Stomach (tissue), 9 donors: ENCODE results near the gene MAPK14. TPM values are rescaled to one million over a fixed set of nuclear protein-coding genes. Genes with fewer than 3 reads are reported as not detected.
A peak's percentile ranks its signal among the peaks of the same experiment; 100 is the strongest.
"Not testable (repeated sequence)": the region's sequence is repeated elsewhere in the genome, so short reads cannot be mapped to it uniquely, and the experiment has no call there.

Experiments
- DNase-seq, 2 donors: peaks; one replicate each; pipeline versions ENCODE4 v3.0.0 to v3.0.0-alpha.2; 2013 to 2019
- H3K27ac ChIP-seq, 5 donors: fragments of 200-600 bp in 4 of 5; sonication (generic) in 4 of 5; one replicate each; pipeline ENCODE4 v1.5.1; 2013 to 2019; ENCODE audit warnings: mild to moderate bottlenecking in 1 of 5, moderate library complexity in 1 of 5
- H3K27me3 ChIP-seq, 3 donors: fragments of 200-600 bp; sonication (generic); one replicate each; pipeline ENCODE4 v1.5.1; 2017 to 2019; ENCODE audit warnings: mixed run types in 1 of 3
- H3K36me3 ChIP-seq, 4 donors: fragments of 200-600 bp; sonication (generic); 1 replicate in 3 of 4; 2 replicates in 1 of 4; pipeline ENCODE4 v1.5.1; 2016 to 2019
- H3K4me1 ChIP-seq, 4 donors: fragments of 200-600 bp; sonication (generic); one replicate each; pipeline ENCODE4 v1.5.1; 2016 to 2019
- H3K4me3 ChIP-seq, 4 donors: fragments of 200-600 bp; sonication (generic) in 3 of 4; one replicate each; pipeline ENCODE4 v1.5.1; 2016 to 2019; ENCODE audit warnings: mild to moderate bottlenecking in 1 of 4
- H3K9me3 ChIP-seq, 4 donors: fragments of 200-600 bp; sonication (generic); one replicate each; pipeline ENCODE4 v1.5.1; 2016 to 2019
- CTCF ChIP-seq, 7 experiments: fragments of 450-650 bp in 4 of 7; fragments of 200-600 bp in 3 of 7; sonication (generic) in 3 of 7; IDR thresholded peaks; one replicate each; pipeline ENCODE4 v1.5.1; 2016 to 2019; ENCODE audit warnings: antibody characterized with exemption in 7 of 7, control low read depth in 2 of 7, mild to moderate bottlenecking in 1 of 7
- EP300 ChIP-seq: sonication (generic); formaldehyde crosslinking; IDR thresholded peaks from one replicate; pipeline ENCODE4 v1.6.1; 2017; ENCODE audit warnings: antibody characterized with exemption
- POLR2A ChIP-seq, 4 donors: fragments of 450-650 bp; IDR thresholded peaks; one replicate each; pipeline ENCODE4 v1.6.1; 2016; ENCODE audit warnings: antibody characterized with exemption in 4 of 4, control low read depth in 2 of 4, mild to moderate bottlenecking in 1 of 4, moderate library complexity in 1 of 4
- POLR2AphosphoS5 ChIP-seq, 3 donors: sonication (generic); formaldehyde crosslinking; IDR thresholded peaks; one replicate each; pipeline ENCODE4 v1.6.1; 2016; ENCODE audit warnings: antibody characterized with exemption in 3 of 3
- WGBS, 5 donors: extraction: QIAGEN DNeasy Blood & Tissue Kit in 3 of 5; methylation state at CpG; one replicate each; pipeline versions ENCODE4 v1.1.5 to v1.1.7; 2013 to 2018; 5-methylcytosine and 5-hydroxymethylcytosine counted together
- intact Hi-C: fragments of 100-400 bp; cut with DNase I; formaldehyde crosslinking; loops from one replicate; pipeline ENCODE4 v1.15.1; 2023; ENCODE audit warnings: low total_unique reads
- polyA plus RNA-seq, 3 donors: library from polyadenylated mRNA; stranded (reverse); fragments of 200-250 nt; gene quantifications; one replicate each; pipeline ENCODE4 v1.2.3, GENCODE V29; 2013
- total RNA-seq, 5 donors: library from RNA; depleted of rRNA; stranded (reverse); fragments of >200 nt; gene quantifications; one replicate each; pipeline versions ENCODE4 v1.1.0 to v1.2.3, GENCODE V29; 2014 to 2016
- donor health status: healthy with polysubstance abuse.
- donor health status: Bipolar disorder and iron deficiency.
- donor health status: healthy.

MAPK14 gene
- total and polyA plus RNA-seq, 8 donors = 12.3 to 297 (median 35.9) TPM

- DNase-seq = peak; percentile 86 to 93
- H3K27me3 ChIP-seq = no peaks in the 10 kb centered on the region
- H3K9me3 ChIP-seq = no peaks in the 10 kb centered on the region
- H3K4me3 ChIP-seq = peak overlapping the region in 2 of 4 donors; percentile 17 to 29
- peak overlapping the region in 3 of 5 donors; percentile 3 to 14 (median 13) for H3K27ac ChIP-seq
- TF ChIP-seq CTCF (IDR thresholded peaks at IDR 0.05) (peak in 5 of 7 experiments; percentile 69 to 85 (median 79)), POLR2A (IDR thresholded peaks at IDR 0.05) (no peak)
- WGBS, 5 donors = 33 to 49% (median 35%) methylated on average over 8 to 10 of the region's 10 CpGs
- H3K36me3 ChIP-seq = no peaks in the 10 kb centered on the region
- H3K4me1 ChIP-seq = peaks cover 22 to 69% (median 29%) of the 10 kb centered on the region in 4 donors
- intact Hi-C loops = no loop called here
Measured at GRCh38 chr6:36123270-36124139, 95.9 kb downstream of the MAPK14 start.

- H3K36me3 ChIP-seq, H3K9me3 ChIP-seq, H3K27me3 ChIP-seq, DNase-seq, intact Hi-C loops: not testable (repeated sequence)
- 78 to 88% (median 83%) methylated on average over 7 to 8 of the region's 8 CpGs for WGBS, 5 donors
- peak overlapping the region in 2 of 4 donors; percentile 17 to 29 for H3K4me3 ChIP-seq
- H3K4me1 ChIP-seq = peaks cover 21 to 61% (median 25%) of the 10 kb centered on the region in 4 donors
- H3K27ac ChIP-seq = peak overlapping the region in 1 of 5 donors; percentile 13
Measured at GRCh38 chr6:36124346-36124745, 96.7 kb downstream of the MAPK14 start.

- no peaks in the 10 kb centered on the region for H3K9me3 ChIP-seq
- no peak overlapping the region for H3K4me3 ChIP-seq
- no peak for DNase-seq
- 76 to 82% (median 78%) methylated on average over 3 of the region's 3 CpGs for WGBS, 5 donors
- peaks cover 22 to 61% (median 27%) of the 10 kb centered on the region in 4 donors for H3K4me1 ChIP-seq
- TF ChIP-seq EP300 = no peak
- no peak for TF ChIP-seq CTCF (IDR thresholded peaks at IDR 0.05)
- TF ChIP-seq POLR2A (IDR thresholded peaks at IDR 0.05) = no peak
- TF ChIP-seq POLR2AphosphoS5 (IDR thresholded peaks at IDR 0.05) = no peak
- no peak overlapping the region for H3K27ac ChIP-seq
- H3K27me3 ChIP-seq = peaks cover 0 to 10% (median 0%) of the 10 kb centered on the region in 3 donors
- intact Hi-C loops = no loop called here
- no peaks in the 10 kb centered on the region for H3K36me3 ChIP-seq
Measured at GRCh38 chr6:36124881-36125280, 97.3 kb downstream of the MAPK14 start.

- H3K27me3 ChIP-seq = peaks cover 0 to 15% (median 0%) of the 10 kb centered on the region in 3 donors
- TF ChIP-seq CTCF (IDR thresholded peaks at IDR 0.05) (no peak), POLR2A (IDR thresholded peaks at IDR 0.05) (no peak), EP300 (no peak), POLR2AphosphoS5 (IDR thresholded peaks at IDR 0.05) (no peak)
- intact Hi-C loops = no loop called here
- H3K4me1 ChIP-seq = peaks cover 20 to 59% (median 30%) of the 10 kb centered on the region in 4 donors
- 70 to 84% (median 76%) methylated on average over 8 of the region's 8 CpGs for WGBS, 5 donors
- DNase-seq = no peak
- H3K4me3 ChIP-seq = no peak overlapping the region
- H3K36me3 ChIP-seq = no peaks in the 10 kb centered on the region
- no peaks in the 10 kb centered on the region for H3K9me3 ChIP-seq
- no peak overlapping the region for H3K27ac ChIP-seq
Measured at GRCh38 chr6:36125575-36125974, 98.0 kb downstream of the MAPK14 start.

GRCh38 chr6:36126121-36126520 is 98.5 kb downstream of the MAPK14 start:
- no peak for TF ChIP-seq EP300
- TF ChIP-seq POLR2AphosphoS5 (IDR thresholded peaks at IDR 0.05) = no peak
- no peak for TF ChIP-seq CTCF (IDR thresholded peaks at IDR 0.05)
- TF ChIP-seq POLR2A (IDR thresholded peaks at IDR 0.05) = no peak
- Histone ChIP-seq H3K4me3 (no peak overlapping the region), H3K27ac (no peak overlapping the region), H3K36me3 (no peaks in the 10 kb centered on the region), H3K9me3 (no peaks in the 10 kb centered on the region), H3K27me3 (peaks cover 0 to 21% (median 0%) of the 10 kb centered on the region in 3 donors), H3K4me1 (peaks cover 15 to 59% (median 30%) of the 10 kb centered on the region in 4 donors)
- 77 to 96% (median 87%) methylated on average over 2 of the region's 2 CpGs for WGBS, 5 donors
- intact Hi-C loops = no loop called here
- no peak for DNase-seq
